BE2C (cell line): ENCODE measurements around the gene FUOM.

Source experiments
- DNase-seq: peaks from one replicate; pipeline ENCODE4 v3.0.0-alpha.2; 2020
- H3K27me3 ChIP-seq: fragments of 250-450 bp; sonication (Bioruptor Pico); 2 replicates; pipeline ENCODE4 v1.5.1; 2020; ENCODE audit warnings: mild to moderate bottlenecking
- H3K36me3 ChIP-seq: fragments of 250-450 bp; sonication (Bioruptor Pico); 2 replicates; pipeline ENCODE4 v1.5.1; 2020; ENCODE audit warnings: mild to moderate bottlenecking
- H3K4me1 ChIP-seq: fragments of 250-450 bp; sonication (Bioruptor Pico); 2 replicates; pipeline ENCODE4 v1.5.1; 2020
- H3K4me3 ChIP-seq: 2 replicates; pipeline ENCODE4 v1.5.1; 2011; ENCODE audit warnings: low read depth, low read length
- H3K9me3 ChIP-seq: fragments of 250-450 bp; sonication (Bioruptor Pico); 2 replicates; pipeline ENCODE4 v1.5.1; 2020
- TF ChIP-seq, protein P1 (sequence below): IDR thresholded peaks from 2 replicates; pipeline ENCODE4 v1.5.1; 2012; ENCODE audit warnings: mild to moderate bottlenecking, low read depth, low read length

The FUOM gene

DNA sequence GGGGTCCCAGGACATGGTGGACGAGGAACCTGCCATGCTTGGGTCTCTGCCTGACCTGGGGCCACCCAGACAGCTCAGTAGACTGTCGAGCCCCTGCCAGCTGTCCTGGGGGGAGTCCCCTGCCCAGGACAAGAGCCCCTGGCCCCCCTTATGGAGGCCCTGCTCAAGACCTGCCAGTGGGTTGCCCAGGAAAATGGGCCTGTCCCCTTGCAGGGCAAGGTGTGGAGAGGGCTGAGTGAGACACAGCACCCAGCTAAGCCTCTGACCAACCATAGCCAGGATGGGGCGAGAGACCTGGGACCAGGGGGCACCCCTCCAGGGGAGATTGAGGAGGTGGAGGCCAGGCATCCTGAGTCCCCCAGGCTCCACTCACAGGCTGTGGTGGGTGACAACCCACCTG is 1.8 kb downstream of the FUOM start:
- Histone ChIP-seq H3K36me3 (no peaks in the 10 kb centered on the region), H3K9me3 (no peaks in the 10 kb centered on the region), H3K4me3 (no peak overlapping the region), H3K4me1 (peaks cover 6% of the 10 kb centered on the region), H3K27me3 (no peaks in the 10 kb centered on the region)
- TF ChIP-seq, protein P1, sequence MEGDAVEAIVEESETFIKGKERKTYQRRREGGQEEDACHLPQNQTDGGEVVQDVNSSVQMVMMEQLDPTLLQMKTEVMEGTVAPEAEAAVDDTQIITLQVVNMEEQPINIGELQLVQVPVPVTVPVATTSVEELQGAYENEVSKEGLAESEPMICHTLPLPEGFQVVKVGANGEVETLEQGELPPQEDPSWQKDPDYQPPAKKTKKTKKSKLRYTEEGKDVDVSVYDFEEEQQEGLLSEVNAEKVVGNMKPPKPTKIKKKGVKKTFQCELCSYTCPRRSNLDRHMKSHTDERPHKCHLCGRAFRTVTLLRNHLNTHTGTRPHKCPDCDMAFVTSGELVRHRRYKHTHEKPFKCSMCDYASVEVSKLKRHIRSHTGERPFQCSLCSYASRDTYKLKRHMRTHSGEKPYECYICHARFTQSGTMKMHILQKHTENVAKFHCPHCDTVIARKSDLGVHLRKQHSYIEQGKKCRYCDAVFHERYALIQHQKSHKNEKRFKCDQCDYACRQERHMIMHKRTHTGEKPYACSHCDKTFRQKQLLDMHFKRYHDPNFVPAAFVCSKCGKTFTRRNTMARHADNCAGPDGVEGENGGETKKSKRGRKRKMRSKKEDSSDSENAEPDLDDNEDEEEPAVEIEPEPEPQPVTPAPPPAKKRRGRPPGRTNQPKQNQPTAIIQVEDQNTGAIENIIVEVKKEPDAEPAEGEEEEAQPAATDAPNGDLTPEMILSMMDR: no peak
- DNase-seq: no peak

DNA sequence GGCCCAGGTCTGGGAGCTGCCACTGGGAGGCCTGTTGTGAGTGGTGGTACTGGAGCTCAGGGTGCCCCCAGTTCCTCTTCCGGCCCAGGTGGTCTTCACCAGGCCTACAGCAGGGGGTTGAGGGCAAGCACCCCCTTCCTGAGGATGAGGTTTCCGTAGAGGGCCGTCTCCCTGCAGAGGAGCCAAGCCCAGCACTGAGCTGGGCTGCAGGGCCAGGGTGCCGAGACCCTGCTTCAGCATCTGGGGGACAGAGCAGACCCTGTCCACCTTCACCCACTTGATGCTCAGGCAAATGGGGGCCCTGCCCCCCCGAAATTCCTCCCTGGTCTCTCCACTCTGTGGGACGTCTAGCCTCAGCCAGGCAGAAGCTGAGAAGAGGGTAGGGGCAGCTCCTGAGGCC is 2.6 kb downstream of the FUOM start:
- DNase-seq: no peak
- TF ChIP-seq, protein P1: no peak
- Histone ChIP-seq H3K4me3 (no peak overlapping the region), H3K36me3 (no peaks in the 10 kb centered on the region), H3K4me1 (peaks cover 6% of the 10 kb centered on the region), H3K9me3 (no peaks in the 10 kb centered on the region), H3K27me3 (no peaks in the 10 kb centered on the region)

DNA sequence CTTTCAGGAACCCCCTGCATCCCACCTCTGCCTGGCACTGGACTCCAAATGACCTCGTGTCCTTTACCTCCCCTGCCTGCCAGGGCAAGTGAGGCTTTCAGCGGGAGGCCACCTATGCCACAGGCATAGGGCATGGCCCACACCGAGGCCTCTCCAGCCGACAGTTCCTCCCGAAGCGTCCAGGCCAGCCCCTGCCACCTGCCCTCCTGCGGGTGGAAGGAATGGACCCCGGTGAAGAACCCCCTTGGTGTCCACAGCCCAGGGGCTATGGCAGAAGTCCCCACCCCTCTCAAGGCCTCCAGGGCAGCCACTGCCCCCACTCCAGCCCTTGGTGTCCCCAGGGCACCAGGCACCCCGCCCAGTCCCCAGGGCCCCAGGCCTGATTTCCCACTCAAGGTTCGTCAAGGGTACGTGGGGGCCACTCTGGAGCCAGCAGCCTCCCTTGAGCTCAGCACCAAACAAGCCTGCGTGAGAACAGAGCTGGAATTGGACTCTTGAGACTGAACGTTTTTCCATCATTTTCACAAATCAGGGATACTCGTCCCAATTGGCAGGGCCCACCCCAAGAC is 3.1 kb downstream of the FUOM start:
- TF ChIP-seq, protein P1: no peak
- Histone ChIP-seq H3K36me3 (no peaks in the 10 kb centered on the region), H3K27me3 (no peaks in the 10 kb centered on the region), H3K4me1 (peaks cover 1% of the 10 kb centered on the region), H3K4me3 (no peak overlapping the region), H3K9me3 (no peaks in the 10 kb centered on the region)
- DNase-seq: no peak

DNA sequence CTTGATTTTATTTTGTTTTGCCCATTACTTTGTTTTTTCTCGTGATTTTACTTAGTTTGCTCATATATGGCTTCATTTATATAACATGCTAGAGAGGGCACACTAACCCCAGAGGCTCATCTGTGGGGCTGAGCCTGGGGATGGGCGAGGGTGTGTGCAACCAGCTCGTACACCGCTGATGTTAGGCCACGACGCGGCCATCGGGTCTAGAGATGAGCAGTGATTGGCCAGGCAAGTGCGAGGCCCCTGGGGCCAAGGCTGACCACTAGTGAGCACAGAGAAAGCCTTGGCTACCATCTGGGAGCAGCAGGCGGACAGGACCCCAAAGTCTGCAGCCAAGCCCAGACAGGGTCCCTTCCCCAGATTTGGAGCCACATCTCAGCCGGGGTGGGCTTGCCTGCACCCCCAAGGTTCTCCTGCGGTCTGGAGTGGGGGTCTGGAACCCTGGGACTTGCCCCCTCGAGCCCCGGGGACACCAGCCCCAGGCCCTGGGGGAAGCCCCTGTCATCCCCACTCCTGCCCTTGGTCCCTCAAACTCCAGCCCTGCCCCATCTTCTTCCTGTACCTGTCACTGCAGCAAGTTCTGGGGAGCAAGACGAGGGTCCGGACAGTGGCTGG is 3.7 kb downstream of the FUOM start:
- Histone ChIP-seq H3K36me3 (no peaks in the 10 kb centered on the region), H3K27me3 (no peaks in the 10 kb centered on the region), H3K4me1 (no peaks in the 10 kb centered on the region), H3K4me3 (no peak overlapping the region), H3K9me3 (no peaks in the 10 kb centered on the region)
- no peak for DNase-seq
- TF ChIP-seq, protein P1: no peak

DNA sequence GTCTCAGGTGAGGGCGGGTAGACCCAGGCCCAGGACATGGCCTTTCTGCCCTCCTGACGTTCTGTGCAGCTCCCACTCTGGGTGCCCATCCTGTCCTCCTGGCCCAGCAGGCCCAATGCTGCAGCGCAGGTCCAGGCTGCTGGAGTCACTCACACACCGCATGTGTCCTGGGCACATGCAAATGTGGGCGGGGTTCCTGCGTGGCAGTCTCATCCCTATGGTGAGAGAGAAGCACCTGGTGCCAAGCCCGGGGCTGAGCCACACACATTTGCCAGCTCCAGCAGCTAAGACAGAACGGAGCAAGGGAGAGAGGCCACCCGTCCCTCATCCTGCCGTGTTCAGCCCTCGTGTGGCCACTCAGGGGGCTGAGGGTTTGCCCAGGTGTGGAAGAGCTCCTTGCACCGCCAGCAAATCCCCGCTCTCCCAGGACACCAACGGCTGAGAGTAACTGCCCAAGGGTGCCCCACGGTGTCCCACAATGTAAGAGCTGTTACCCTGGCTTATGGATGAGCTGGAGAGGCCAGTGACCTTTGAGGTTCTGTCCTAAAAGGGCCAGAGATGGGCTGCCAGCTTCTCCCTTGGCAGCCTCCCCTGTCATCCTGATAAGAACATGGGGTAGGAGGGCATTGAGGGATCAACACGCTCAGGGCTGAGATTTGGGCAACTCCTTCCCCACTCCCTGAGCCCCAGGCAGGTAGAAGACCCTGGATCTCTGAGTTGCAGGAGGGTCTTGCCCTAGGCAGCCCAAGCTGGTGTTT is 4.4 kb downstream of the FUOM start:
- H3K9me3 ChIP-seq: no peaks in the 10 kb centered on the region
- TF ChIP-seq, protein P1: no peak
- no peaks in the 10 kb centered on the region for H3K4me1 ChIP-seq
- no peaks in the 10 kb centered on the region for H3K27me3 ChIP-seq
- no peak for DNase-seq
- no peak overlapping the region for H3K4me3 ChIP-seq
- no peaks in the 10 kb centered on the region for H3K36me3 ChIP-seq
